ENCODE data around the gene P4HA1.

Gene P4HA1

GRCh38 chr10:72976886-72977285 is 119.8 kb downstream of the P4HA1 start:
- DNase-seq (ENCODE audit: low read depth) = no peak
- TF ChIP-seq CTCF (conservative IDR thresholded peaks at IDR 0.05; ENCODE audit: low read depth, low read length) = no peak
- H3K4me3 ChIP-seq (ENCODE audit: low read length) = no peak overlapping the region

Data from retinal pigment epithelial cell (primary cell).